HG03045 (cell line): Measurements from ENCODE around the gene EFHC2.

ENCODE experiments used
- ATAC-seq: cut with Tn5 transposase; IDR thresholded peaks from one replicate; pipeline ENCODE4 v1.9.1; 2021; ENCODE audit warnings: mild to moderate bottlenecking, moderate library complexity; ENCODE audit not compliant: unreplicated experiment

Gene EFHC2

DNA sequence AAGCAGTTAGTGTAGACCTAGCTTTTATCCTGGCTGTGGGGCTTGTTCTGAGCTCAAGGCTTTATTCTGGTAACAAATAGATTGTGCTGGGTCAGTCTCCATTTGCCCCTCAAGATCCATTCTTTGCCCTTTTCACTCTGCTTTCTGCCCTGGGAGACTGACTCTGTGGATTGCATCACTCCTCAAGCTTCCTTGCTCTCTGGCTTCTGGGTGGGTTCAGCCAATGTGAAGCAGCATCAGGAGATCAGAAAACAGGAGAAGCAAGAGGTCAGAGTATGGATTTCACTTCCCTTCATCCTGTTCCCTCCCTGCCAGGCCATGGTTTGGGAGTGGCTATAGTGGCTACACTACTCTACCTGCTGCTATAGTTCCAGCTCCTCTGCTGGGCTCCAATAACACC lies 186.2 kb downstream of the EFHC2 start:
- ATAC-seq, result no peak

DNA sequence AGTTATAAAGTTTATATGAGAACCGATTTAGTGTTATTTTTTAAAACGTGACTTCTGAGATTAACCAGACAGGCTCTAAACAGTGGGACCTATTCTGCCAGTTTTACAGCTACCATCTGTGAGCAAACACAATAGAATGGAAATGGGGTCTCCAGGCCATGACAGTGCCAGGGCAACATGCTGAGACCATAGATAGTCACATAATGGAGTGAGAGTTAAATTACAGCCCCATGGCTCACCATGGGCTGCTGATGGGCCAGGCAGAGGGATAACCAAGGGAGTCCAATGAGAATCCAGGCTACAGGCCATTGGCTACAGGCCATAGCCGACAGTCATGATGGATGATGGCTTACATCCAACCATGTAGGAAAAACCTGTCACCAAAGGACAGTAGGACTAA lies 186.7 kb downstream of the EFHC2 start:
- no peak for ATAC-seq

DNA sequence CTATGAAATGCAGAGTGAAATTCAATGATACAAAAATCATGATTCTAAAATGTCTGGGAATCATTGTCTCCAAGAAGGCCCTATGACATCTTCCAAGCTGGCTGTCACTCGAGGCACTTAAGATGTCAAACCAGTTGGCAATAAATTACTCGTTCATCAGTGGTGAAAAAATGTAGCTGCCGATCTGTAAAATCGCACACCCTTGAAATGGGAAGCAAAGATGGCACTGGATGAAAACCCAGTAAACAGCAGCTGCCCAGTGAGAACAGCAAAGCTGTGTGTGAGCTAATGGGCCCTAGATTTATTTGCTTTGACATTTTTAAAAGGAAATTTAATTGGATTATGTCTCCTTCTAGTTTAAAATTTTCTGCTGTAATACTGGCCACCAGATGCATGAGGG lies 188.3 kb downstream of the EFHC2 start:
- ATAC-seq, result no peak

DNA sequence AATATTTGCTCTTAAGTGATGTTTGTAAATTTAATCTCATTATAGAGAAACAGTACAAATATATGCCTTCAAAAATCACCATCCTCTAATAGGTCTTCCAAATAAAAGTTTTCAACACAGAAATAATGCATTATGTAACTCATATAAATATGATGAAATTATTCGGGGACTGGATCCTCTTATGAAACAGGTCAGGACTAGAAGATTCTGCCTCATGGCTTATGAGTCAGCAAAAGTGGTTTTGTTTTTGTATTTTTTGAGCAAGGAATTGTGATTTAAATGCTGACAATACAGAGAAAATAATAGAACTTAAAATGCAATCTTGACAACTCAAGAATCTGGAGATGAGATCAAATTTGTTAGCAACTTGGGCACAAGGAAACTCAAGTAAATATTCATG lies 190.6 kb downstream of the EFHC2 start:
- ATAC-seq, result no peak

DNA sequence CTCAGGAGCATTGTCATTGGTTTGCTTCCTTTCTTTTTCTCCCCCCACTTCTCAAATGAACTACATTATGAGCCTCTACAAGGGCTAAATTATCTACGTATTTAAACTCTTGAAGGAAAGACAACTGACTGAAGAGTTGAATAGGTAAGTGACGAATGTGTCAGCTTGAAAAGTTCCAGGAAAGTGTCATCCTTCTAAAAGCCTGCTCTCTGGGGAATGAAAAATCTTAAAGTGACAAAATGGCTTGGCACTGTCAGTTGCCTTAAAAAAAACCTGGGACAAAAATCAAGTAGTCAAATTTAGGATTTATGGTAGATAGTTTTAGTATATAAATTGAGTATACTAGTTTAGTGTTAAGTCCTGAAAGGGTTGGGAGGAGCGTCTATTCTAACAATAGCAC lies 196.3 kb downstream of the EFHC2 start:
- ATAC-seq, result no peak

DNA sequence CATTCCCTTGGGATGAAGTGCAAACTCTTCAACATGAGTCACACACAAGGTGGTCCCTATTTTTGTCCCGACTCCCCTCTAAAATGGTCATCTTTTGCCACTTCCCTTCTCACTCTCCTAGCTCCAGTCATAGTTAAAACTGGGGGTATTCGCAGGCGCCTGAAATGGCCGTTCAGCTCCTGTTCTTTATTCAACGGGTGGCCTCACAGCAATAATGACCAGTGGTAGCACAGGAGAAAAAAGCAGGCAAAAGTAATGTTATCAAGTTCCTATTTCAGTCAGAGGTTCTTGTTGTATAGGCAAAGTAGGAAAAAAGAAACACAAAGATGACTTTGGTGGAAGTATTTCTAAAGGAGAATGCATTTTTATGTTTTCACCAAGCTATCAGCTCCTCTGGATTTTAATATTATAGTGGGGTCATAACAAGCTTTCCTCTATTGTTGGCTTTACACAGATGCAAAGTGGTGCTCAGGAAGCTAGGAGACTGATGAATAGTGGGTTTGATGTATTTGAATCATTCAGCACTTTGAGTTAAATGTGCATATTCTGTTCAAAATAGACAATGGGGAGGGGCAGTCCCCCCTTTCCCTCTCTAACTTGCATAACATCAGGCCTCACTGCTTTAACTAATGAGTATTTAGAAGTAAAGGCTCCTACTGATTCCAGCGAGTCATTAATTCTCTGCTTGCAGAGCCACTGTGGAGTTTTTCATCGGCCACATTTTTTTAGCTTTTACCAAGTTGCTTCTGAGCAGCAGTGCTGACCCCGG lies 199.1 kb downstream of the EFHC2 start:
- ATAC-seq, result no peak

DNA sequence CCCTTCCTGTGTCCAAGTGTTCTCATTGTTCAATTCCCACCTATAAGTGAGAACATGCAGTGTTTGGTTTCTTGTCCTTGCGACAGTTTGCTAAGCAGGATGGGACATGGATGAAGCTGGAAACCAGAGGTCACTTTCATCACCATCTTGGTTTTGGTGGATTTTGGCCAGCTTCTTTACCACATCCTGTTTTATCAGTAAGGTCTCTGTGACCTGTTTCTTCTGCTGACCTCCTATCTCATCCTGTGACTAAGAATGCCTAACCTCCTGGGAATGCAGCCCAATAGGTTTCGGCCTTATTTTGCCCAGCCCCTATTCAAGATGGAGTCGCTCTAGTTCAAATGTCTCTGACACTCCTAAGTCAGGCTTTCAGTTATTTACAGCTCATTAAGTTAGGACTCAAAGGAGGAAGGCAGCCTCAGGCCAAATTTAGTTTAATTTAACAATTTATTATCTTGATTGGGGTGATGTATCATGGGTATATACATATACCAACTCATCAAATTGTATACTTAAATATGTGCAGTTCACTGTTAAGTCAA lies 200.3 kb downstream of the EFHC2 start:
- no peak for ATAC-seq

DNA sequence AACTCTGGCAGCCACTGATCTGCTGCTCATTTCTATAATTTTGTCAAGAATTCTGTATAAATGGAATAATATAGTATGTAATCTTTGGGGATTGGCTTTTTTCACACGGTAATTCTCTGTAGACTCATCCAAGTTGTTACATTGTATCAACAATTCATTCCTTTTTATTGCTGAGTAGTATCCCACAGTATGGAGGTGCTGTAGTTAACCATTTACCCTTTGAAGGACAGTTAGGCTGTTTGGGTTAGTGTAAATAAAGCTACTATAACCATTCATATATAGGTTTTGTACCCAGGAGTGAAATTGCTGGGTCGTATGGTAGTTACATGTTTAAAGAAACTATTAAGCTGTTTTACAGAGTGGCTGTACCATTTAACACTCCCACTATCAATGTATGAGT lies 213.3 kb downstream of the EFHC2 start:
- ATAC-seq, result no peak

DNA sequence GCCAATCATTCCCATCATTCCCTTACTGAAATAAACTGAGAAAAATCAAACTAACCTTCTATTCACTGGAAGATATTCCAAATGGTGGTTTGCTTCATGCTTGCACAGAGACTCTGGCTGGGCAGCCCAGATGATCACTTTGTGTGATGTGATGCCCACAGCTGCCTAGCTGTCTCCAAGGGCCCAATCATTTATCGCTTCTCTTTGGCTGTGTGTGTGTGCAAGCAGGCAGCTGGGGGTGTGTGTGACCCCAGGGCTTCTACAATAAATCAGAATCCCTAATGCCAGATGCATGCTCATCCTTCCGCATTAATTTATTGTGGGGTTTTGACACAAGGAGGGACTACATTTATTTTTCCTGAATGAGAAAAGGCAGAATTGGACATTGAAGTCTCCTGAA lies 230.1 kb downstream of the EFHC2 start:
- ATAC-seq, result no peak

DNA sequence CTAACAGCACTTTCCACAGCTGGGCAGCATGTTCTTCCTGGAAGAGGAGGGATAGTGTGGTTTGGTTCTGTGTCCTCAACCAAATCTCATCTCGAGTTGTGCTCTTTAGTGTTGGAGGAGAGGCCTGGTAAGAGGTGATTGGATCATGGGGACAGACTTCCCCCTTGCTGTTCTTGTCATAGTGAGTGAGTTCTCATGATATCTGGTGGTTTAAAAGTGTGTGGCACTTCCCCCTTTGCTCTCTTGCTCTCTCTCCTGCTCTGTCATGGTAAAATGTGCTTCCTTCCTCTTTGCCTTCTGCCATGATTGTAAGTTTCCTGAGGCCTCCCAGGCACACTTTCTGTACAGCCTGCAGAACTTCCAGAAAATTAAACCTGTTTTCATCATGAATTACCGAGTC lies 236.6 kb downstream of the EFHC2 start:
- no peak for ATAC-seq

DNA sequence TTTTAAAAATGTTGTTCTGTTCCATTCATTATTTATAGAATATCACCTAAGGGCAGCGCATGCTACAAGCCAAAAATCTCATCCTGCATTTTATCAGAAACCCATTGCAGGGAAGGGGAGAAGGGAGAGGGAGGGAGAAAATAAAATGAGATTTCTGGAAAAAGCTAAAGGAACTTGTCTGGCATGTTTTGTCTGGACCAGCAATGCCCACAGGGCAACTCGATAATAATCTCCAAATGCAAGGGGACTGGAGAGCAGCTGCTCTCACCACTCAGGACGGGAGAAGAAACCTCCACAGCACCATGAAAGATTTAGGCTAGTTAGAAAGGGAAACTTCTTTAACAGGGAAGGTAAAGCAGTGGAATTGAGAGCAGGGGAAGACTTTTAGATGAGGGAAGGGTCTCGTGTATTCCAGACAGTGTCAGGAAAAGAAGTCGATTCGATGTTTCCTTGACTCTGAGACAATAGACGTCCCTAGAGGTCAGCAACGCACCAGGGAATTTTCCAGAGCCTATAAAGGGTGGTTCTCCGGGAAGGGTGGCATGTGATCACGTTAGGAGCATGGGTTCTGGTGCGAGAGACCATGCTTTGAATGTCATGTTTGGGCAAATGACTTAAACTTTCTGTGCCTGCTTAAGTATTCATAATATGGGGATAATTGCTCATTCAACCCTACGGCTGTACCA lies 238.1 kb downstream of the EFHC2 start:
- no peak for ATAC-seq

DNA sequence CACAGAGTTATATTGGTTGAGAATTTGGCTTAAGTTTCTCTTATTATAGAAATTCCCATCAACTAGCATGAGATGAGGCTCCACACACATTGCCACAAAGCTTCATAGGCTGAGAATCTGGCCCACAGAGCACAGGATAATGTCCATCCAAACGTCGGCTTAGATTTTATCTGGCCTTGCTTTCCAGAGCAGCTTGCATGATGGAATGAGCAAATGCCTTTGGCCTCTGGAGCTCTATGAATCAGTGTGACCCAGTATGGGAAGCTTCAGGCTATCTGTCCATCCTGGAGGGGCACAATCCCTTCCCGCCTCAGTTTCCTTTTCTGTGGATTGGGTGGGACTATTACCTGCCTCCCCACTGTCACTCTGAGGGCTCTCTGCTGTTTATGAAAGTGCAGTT lies 238.8 kb downstream of the EFHC2 start:
- ATAC-seq, result no peak

DNA sequence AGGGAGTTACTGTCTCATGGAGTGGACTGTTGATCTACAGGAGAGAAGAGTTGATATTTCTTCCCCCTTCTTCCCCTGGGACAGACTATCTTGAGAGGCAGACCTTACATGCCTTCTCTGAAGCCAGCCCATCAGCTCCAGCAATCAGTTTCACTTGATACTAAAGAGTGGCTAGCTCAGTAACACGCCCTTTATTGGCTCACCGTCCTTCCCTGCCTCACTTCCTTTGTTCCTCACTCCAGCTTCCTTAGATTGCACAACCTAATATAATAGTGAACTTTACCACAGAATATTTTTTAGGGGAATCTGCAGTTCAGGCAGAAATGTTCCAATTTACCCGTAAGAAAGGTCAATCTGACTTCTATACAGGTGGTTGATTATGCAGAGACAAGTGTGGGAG lies 242.2 kb downstream of the EFHC2 start:
- no peak for ATAC-seq

DNA sequence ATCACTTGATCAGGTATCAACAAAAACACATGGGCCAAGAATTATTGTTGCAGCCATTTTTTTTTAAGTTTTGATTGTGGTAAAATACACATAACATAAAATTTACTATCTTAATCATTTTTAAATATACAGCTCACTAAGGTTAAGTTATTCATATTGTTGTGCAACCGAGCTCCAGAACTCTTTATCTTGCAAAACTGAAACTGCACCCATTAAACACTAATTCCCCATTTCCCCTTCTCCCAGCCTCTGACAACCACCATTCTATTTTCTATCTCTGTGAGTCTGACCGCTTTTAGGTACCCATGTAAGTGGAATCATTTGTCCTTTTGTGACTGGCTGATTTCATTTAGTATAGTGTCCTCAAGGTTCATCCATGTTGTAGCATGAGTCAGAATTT lies 244.1 kb downstream of the EFHC2 start:
- no peak for ATAC-seq
